Activated T-cell treated with anti-CD3 and anti-CD28 coated beads, Interleukin-2, amount 50 U/mL, for 72 hours (primary cell): ENCODE measurements around the gene CCDC148. TPM values are rescaled to one million over a fixed set of nuclear protein-coding genes. Genes with fewer than 3 reads are reported as not detected.
"Not testable (repeated sequence)": the region's sequence is repeated elsewhere in the genome, so short reads cannot be mapped to it uniquely, and the experiment has no call there.

ENCODE experiments used
- ATAC-seq, 2 donors: fragments of 150-1000 bp; cut with Tn5 transposase; replicated peaks in 1 of 2; 2 replicates each; pipeline ENCODE4 v1.10.0; 2021; ENCODE audit warnings: moderate library complexity in 2 of 2, mild to moderate bottlenecking in 1 of 2
- DNase-seq, 2 donors: peaks; one replicate each; pipeline ENCODE4 v3.0.0; 2021 to 2022; ENCODE audit warnings: mixed read lengths in 1 of 2
- H3K27ac Mint-ChIP-seq: one replicate; pipeline ENCODE4 v1.8.0; 2022; ENCODE audit warnings: mild to moderate bottlenecking, moderate library complexity, mixed read lengths
- H3K27me3 Mint-ChIP-seq: one replicate; pipeline ENCODE4 v1.8.0; 2022; ENCODE audit warnings: low read depth, mixed read lengths
- H3K36me3 Mint-ChIP-seq, 2 donors: one replicate each; pipeline ENCODE4 v1.8.0; 2022; ENCODE audit warnings: mixed read lengths in 2 of 2, mild to moderate bottlenecking in 1 of 2; ENCODE audit not compliant: insufficient read depth in 2 of 2
- H3K4me1 Mint-ChIP-seq: one replicate; pipeline ENCODE4 v1.8.0; 2022; ENCODE audit warnings: low read depth, mixed read lengths
- H3K4me3 Mint-ChIP-seq, 2 donors: one replicate each; pipeline ENCODE4 v1.8.0; 2022; ENCODE audit warnings: mild to moderate bottlenecking in 2 of 2, mixed read lengths in 2 of 2, moderate library complexity in 2 of 2
- H3K9me3 Mint-ChIP-seq, 2 donors: one replicate each; pipeline ENCODE4 v1.8.0; 2022; ENCODE audit warnings: mixed read lengths in 2 of 2
- total RNA-seq, 2 donors: library from RNA; stranded (reverse); gene quantifications; one replicate each; pipeline ENCODE4 v1.2.3, GENCODE V29; 2022

The CCDC148 gene
- total RNA-seq, 2 donors from 2014 or later = 0.14 TPM; not detected in 1

DNA sequence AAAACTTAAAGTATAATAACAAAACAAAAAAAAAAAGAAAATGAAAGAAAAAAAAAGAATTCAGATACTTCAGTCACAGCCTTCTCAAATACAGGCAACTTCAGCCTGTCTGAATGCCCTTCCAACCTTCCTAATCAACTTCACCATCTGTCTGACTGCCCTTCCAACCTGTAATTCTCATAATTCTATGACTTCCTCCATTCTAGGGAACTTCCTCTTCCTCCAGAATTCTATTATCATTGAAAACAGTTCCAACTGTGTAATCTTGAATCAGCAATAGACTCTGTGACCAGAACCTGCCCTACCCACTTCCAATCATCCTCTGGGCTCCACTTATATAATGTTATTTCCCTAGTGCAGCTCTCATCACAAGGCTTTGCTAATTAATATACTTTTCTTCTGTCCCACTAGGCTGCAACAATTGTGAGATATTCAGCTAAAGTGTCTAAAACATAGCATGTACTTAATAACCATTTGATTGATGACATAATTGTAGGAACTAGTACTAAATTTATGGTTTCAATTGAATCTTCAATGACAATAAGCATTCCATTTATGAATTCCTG lies 227.5 kb downstream of the CCDC148 start:
- ATAC-seq = no peak
- Mint-ChIP-seq H3K27me3 (peaks cover 14% of the 10 kb centered on the region), H3K36me3 (peaks cover 0 to under 1% of the 10 kb centered on the region in 2 donors), H3K9me3 (peaks cover 0 to 1% of the 10 kb centered on the region in 2 donors), H3K4me1 (no peaks in the 10 kb centered on the region), H3K27ac (no peak overlapping the region), H3K4me3 (no peak overlapping the region)
- no peak for DNase-seq

DNA sequence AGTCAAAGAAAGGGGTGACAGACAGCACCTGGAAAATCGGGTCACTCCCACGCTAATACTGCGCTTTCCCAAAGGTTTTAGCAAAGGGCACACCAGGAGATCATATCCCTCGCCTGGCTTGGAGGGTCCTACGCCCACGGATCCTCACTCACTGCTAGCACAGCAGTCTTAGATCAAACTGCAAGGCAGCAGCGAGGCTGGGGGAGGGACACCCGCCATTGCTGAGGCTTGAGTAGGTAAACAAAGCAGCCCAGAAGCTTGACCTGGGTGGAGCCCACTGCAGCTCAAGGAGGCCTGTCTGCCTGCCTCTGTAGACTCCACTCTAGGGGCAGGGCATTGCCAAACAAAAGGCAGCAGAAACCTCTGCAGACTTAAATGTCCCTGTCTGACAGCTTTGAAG lies 233.5 kb downstream of the CCDC148 start:
- H3K4me1 Mint-ChIP-seq, H3K36me3 Mint-ChIP-seq: not testable (repeated sequence)
- H3K27me3 Mint-ChIP-seq = peaks cover 23% of the 10 kb centered on the region

DNA sequence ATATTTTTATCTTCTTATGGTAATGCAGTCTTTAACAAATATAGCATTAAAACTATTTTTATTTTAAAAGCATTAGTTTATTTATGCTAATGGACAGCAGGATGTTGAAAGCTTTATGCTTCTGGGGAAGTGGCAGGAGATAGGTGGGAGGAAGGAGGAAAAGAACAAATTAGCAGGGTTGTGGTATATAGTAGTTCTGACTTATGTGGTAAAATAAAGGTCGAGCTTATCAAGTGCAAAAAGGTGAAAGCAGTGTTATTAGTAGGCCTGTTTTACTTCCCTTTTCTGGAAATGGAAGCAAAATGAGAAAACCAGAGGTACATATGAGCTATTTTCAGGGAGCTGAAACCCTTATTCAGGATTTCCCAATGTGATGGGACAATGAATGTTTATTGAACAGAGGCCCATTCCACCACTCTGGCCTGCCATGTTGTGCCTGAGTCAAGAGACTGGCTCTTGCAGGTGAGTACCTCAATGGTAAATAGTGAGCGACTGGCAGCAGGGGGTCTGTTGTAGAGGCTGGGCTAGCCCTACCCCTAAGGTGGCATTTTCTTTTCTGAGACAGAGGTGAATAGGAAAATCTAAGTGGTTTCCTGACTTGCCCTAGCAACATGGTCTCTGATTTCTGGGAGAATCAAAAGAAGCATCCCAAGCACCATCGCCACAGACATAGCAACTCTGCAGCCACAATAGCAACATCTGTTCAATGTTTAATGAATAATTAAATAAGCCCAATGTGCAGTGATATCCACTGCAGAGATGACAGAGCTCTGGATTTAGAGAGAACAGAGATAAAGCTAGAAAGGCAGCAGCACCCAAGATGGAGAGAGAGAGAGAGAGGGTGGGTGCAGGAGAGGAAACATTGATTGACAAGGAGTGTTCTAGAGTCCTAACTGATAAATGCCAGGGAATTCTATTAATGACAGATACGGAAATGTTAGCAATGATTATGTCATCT lies 235.2 kb downstream of the CCDC148 start:
- no peak for ATAC-seq
- Mint-ChIP-seq H3K27me3 (peaks cover 28% of the 10 kb centered on the region), H3K9me3 (peaks cover 0 to 4% of the 10 kb centered on the region in 2 donors), H3K36me3 (peaks cover 0 to 3% of the 10 kb centered on the region in 2 donors), H3K4me3 (no peak overlapping the region), H3K4me1 (no peaks in the 10 kb centered on the region), H3K27ac (no peak overlapping the region)
- no peak for DNase-seq

More for the DNA sequence above, 233.5 kb downstream of the CCDC148 start:
- not testable (repeated sequence) for H3K9me3 Mint-ChIP-seq, ATAC-seq, DNase-seq, H3K4me3 Mint-ChIP-seq, H3K27ac Mint-ChIP-seq

DNA sequence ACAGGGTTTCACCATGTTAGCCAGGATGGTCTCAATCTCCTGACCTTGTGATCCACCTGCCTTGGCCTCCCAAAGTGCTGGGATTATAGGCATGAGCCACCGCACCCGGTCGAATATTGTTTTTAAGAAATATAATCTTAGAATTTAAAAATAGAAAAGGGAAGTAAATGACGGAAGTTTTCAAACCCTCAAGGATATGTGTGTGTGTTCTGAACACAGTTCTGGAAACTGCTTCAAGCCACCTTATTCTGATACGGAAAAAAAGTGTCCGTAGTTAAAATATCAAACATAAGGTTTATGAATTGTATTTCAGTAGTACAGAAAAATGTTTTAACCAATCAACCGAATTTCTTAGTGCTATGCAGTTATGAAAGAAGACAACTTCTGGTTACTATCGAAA lies 239.0 kb downstream of the CCDC148 start:
- no peak for ATAC-seq
- no peaks in the 10 kb centered on the region for H3K36me3 Mint-ChIP-seq
- no peaks in the 10 kb centered on the region for H3K9me3 Mint-ChIP-seq
- H3K27ac Mint-ChIP-seq = no peak overlapping the region
- no peak for DNase-seq
- H3K4me3 Mint-ChIP-seq = no peak overlapping the region
- H3K27me3 Mint-ChIP-seq = peaks cover 11% of the 10 kb centered on the region
- H3K4me1 Mint-ChIP-seq = peaks cover 7% of the 10 kb centered on the region

DNA sequence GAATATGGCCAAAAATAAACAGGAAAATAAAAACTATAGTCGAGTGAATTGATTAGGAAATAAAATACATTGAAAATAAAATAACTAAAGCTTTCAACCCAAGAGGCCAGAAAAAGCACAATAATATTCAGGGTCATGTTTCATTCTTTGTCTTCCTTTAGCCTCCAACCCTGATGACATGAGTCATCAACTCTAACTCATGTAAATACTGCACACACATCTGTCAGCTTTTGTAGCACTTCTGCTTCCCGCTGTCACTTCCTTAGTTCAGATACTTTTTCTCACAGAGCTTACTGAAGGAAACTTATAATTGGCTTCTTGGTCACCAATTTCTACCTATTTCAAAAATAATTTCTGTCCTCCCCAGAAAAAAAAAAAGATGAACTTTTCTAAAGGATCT lies 242.1 kb downstream of the CCDC148 start:
- DNase-seq = no peak
- Mint-ChIP-seq H3K27me3 (peaks cover 17% of the 10 kb centered on the region), H3K4me1 (peaks cover 7% of the 10 kb centered on the region), H3K4me3 (no peak overlapping the region), H3K27ac (peak overlapping the region; percentile 5), H3K9me3 (no peaks in the 10 kb centered on the region), H3K36me3 (no peaks in the 10 kb centered on the region)
- peak in 1 of 2 donors; percentile 33 for ATAC-seq

DNA sequence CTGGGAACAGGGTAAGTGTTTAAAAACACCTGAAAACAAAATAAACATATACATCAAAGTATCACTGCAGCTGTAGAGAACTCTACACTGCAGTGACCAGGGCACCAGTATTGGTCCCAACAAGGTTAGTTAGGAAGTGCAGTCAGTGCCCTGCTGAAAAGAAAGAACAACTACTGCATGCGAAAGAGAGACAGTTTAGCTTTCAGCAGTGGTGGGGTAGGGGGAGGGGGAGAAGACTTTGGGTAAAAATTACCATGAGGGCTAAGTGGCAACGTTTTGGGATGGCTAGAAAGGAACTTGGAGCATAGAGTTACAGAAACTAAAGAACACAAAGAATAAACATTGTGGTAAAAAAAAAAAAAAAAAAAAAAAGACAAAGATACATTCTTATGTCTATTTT lies 242.8 kb downstream of the CCDC148 start:
- H3K4me1 Mint-ChIP-seq = peaks cover 7% of the 10 kb centered on the region
- H3K9me3 Mint-ChIP-seq = no peaks in the 10 kb centered on the region
- H3K36me3 Mint-ChIP-seq = no peaks in the 10 kb centered on the region
- no peak overlapping the region for H3K27ac Mint-ChIP-seq
- DNase-seq = no peak
- no peak for ATAC-seq
- H3K4me3 Mint-ChIP-seq = no peak overlapping the region
- peaks cover 14% of the 10 kb centered on the region for H3K27me3 Mint-ChIP-seq

DNA sequence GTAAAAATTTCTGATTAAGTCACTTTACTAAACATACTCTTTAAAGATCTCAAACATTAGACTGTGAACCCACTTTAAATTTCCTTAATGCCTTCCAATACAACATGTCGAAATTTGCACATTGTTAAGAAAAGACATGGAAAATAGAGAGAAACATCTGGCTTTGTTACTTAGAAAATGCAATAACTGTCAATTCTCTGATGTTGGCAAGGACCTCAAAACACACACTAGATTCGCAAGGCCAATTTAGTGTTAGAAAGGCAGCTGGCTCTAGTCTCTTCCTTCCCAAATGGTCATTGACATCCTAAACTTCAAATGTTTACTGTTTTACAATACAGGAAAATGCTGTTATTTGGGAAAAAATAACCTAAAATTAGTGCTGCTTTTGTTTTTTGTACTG lies 244.3 kb downstream of the CCDC148 start:
- no peak for DNase-seq
- no peaks in the 10 kb centered on the region for H3K9me3 Mint-ChIP-seq
- H3K27ac Mint-ChIP-seq = no peak overlapping the region
- H3K36me3 Mint-ChIP-seq = no peaks in the 10 kb centered on the region
- ATAC-seq = no peak
- no peak overlapping the region for H3K4me3 Mint-ChIP-seq
- peaks cover 7% of the 10 kb centered on the region for H3K4me1 Mint-ChIP-seq
- H3K27me3 Mint-ChIP-seq = peaks cover 14% of the 10 kb centered on the region

DNA sequence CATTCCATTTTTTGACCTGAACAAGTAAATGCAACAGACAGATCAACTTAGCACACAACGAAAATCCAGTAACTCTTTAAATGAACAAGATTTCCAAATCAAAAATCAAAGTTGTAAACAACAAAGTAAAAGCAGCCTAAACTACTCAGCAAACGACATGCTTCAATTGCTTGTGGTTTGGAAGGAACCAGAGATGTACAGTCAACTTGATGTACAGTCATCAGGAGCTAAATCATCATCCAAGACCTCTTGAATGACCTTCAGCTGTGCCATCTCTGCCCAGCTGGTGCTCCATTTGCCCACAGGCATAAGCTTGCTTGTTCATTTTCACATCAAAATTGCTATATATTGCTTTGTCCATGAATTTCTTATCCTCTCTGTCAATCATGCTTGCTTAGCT lies 245.1 kb downstream of the CCDC148 start:
- no peaks in the 10 kb centered on the region for H3K36me3 Mint-ChIP-seq
- peaks cover 7% of the 10 kb centered on the region for H3K4me1 Mint-ChIP-seq
- ATAC-seq (no peak), DNase-seq (no peak)
- no peak overlapping the region for H3K4me3 Mint-ChIP-seq
- H3K9me3 Mint-ChIP-seq = no peaks in the 10 kb centered on the region
- H3K27me3 Mint-ChIP-seq = peaks cover 8% of the 10 kb centered on the region
- H3K27ac Mint-ChIP-seq = no peak overlapping the region

DNA sequence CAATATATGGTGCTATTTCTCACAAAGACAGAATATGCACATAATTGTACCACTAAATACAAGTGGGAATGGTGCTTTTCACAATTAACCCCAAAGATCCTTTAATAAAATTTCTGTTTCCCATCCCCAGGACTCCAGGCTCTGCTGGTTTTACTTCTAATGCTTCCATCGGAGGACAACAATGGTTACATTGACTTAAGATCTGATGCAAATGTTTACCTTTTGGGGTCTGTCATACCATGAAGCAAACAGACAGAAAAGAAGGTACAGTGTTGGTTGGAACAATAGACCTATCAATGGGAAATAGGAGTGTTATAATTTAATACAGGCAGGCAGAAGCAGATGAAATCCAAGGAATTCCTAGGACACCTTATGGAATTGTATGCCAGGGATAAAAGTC lies 249.2 kb downstream of the CCDC148 start:
- ATAC-seq = no peak
- Mint-ChIP-seq H3K9me3 (no peaks in the 10 kb centered on the region), H3K36me3 (no peaks in the 10 kb centered on the region), H3K27me3 (peaks cover 21% of the 10 kb centered on the region), H3K4me1 (peaks cover 13% of the 10 kb centered on the region), H3K4me3 (no peak overlapping the region), H3K27ac (no peak overlapping the region)
- DNase-seq = no peak

DNA sequence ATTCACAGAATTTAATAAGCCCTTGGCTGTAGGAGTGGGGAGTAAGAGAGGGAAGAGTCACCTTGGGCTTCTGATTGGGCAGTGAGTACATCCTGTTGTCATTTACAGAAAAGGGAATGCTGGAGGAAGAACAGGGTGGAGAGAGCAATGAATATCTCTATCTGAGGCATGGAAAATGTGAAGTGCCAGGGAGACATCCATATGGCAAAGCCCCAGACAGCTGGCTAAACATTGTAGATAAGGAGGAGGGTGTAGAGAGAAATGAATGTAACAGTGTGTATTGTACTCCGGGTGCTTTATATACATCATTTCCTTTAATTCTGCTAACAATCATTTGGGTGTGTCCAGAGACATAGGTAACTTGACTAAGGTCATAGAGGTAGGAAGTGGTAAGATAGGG lies 251.3 kb downstream of the CCDC148 start:
- Mint-ChIP-seq H3K27me3 (peaks cover 20% of the 10 kb centered on the region), H3K4me3 (no peak overlapping the region), H3K27ac (no peak overlapping the region), H3K9me3 (no peaks in the 10 kb centered on the region), H3K36me3 (no peaks in the 10 kb centered on the region), H3K4me1 (peaks cover 13% of the 10 kb centered on the region)
- ATAC-seq (no peak), DNase-seq (no peak)

DNA sequence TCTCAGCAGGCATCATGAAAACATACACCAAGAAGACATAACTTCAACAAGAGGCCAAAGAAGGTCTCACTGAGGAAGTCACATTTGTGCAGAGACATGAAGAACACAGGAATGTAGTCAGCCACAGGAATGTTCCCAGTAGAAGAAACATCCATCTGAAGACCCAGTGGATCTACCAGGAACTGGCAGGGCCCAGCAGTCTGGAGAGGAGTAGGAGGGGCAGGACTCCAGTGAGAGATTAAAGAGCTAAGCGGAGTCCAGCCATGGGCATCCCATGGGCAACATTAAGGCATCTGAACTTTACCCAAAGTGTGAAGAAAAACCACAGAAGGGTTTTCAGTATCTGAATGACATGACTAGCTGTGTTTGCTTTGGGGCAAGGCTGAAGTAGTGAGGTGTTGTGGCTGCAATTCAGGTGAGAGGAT lies 251.8 kb downstream of the CCDC148 start:
- Mint-ChIP-seq H3K4me1 (peaks cover 13% of the 10 kb centered on the region), H3K36me3 (no peaks in the 10 kb centered on the region), H3K9me3 (no peaks in the 10 kb centered on the region), H3K27ac (no peak overlapping the region), H3K4me3 (no peak overlapping the region), H3K27me3 (peaks cover 20% of the 10 kb centered on the region)
- ATAC-seq = peak in 1 of 2 donors; percentile 46
- no peak for DNase-seq

DNA sequence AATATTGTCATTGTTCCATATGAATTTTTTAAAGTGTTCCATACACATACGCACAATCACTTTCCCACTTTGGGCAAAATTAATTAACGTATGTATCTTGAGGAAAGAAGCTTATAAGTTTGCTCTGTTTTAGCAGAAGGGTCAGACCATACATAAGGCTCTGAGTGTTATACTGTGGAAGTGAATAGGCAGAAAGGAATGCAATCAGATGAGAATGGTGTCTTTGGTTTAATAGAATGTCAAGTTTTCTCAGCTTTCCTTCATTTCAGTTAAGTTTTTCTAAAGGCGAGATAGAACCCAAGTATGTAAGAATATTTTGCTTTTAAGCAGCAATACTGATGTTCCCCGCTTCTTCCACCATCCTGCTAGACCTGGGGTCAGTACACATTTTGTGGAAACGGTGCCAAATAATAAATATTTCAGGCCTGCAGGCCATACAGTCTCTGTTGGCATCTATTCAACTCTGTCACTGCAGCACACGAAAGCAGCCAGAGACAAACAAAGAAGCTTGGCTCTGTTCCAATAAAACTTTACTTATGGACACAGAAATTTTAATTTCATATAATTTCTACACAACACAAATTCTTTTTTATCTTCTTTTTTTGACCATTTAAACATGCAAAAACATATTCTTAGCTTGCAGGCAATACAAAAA lies 254.3 kb downstream of the CCDC148 start:
- no peaks in the 10 kb centered on the region for H3K36me3 Mint-ChIP-seq
- H3K27me3 Mint-ChIP-seq = peaks cover 18% of the 10 kb centered on the region
- DNase-seq (no peak), ATAC-seq (no peak)
- H3K9me3 Mint-ChIP-seq = no peaks in the 10 kb centered on the region
- H3K27ac Mint-ChIP-seq = no peak overlapping the region
- H3K4me3 Mint-ChIP-seq = no peak overlapping the region
- H3K4me1 Mint-ChIP-seq = peaks cover 13% of the 10 kb centered on the region

DNA sequence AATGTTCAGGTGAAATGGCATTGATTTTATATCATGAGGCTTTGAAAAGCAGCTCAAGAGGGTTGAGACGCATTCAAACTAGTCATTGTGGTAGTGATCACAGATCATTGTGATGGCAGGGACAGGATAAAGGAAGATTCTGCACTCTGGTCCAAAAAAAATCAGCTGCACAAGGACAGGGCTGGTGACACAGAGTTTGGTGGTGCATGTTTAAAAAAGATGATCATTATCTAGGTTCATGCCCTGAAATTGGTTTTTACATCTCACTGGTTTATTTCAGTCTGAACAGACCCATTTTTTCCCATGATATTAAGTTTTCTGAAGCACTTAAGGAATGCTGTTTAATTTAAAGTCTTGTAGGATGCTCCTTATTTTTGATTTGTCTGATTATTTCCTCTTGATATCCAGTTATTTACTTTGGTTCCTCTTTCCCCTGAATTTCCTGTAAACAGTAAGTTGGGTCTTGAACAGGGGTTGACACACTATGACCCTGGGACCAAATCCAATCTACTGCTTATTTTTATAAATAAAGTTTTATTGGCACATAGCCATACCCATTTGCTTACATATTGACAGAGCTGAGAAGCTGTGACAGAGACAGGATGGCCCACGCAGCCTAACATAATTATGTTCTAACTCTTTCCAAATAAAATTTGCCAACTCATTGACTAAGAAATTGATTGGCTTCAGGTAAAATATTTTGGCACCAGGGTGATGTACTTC lies 256.5 kb downstream of the CCDC148 start:
- Mint-ChIP-seq H3K36me3 (no peaks in the 10 kb centered on the region), H3K4me3 (no peak overlapping the region), H3K4me1 (peaks cover 9% of the 10 kb centered on the region), H3K9me3 (no peaks in the 10 kb centered on the region), H3K27me3 (peaks cover 30% of the 10 kb centered on the region), H3K27ac (no peak overlapping the region)
- ATAC-seq (no peak), DNase-seq (no peak)
